NCI-H1092 (cell line): ENCODE results near the gene NEU3.
"Not testable (repeated sequence)": the region's sequence is repeated elsewhere in the genome, so short reads cannot be mapped to it uniquely, and the experiment has no call there.

ENCODE experiments used
- DNase-seq: peaks from one replicate; lab custom pipeline; 2025; lab: John Stamatoyannopoulos, UW

The NEU3 gene

GRCh38 chr11:74988541-74989259 lies at the start of gene NEU3:
TSS of gene NEU3 (plus strand) at chr11:74988933. CDS start at chr11:74989061, 128 bp downstream.
- DNase-seq: peak; percentile 87

- no peak for DNase-seq
These were observed 47.2 kb upstream of the NEU3 start for GRCh38 chr11:74941492-74941891.

- DNase-seq: no peak
These were observed 46.5 kb upstream of the NEU3 start for GRCh38 chr11:74942073-74942759.

GRCh38 chr11:74948546-74948897 lies 40.2 kb upstream of the NEU3 start:
- peak; percentile 47 for DNase-seq

GRCh38 chr11:74948898-74949752 lies 39.6 kb upstream of the NEU3 start, which contains the start of the genes SPCS2 and XRRA1:
TSS of gene SPCS2 (plus strand) at chr11:74949266. CDS start at chr11:74949286, 20 bp downstream.
TSS of gene XRRA1 (minus strand) at chr11:74949091. CDS start at chr11:74940878, 8,213 bp downstream.
- peak; percentile 98 for DNase-seq

GRCh38 chr11:74949753-74950137 lies 39.0 kb upstream of the NEU3 start:
- DNase-seq: no peak

GRCh38 chr11:74950374-74950969 lies 38.3 kb upstream of the NEU3 start:
- DNase-seq: no peak

- DNase-seq: no peak
These were observed 37.5 kb upstream of the NEU3 start for GRCh38 chr11:74951226-74951625.

GRCh38 chr11:74952752-74953151 lies 36.0 kb upstream of the NEU3 start:
- DNase-seq: no peak

GRCh38 chr11:74953451-74953850 lies 35.3 kb upstream of the NEU3 start:
- DNase-seq: no peak

GRCh38 chr11:74954199-74954598 lies 34.5 kb upstream of the NEU3 start:
- no peak for DNase-seq

- no peak for DNase-seq
These were observed 32.2 kb upstream of the NEU3 start for GRCh38 chr11:74956397-74957015.

- no peak for DNase-seq
These were observed 30.6 kb upstream of the NEU3 start for GRCh38 chr11:74957937-74958629.

GRCh38 chr11:74960128-74960527 lies 28.6 kb upstream of the NEU3 start:
- DNase-seq: not testable (repeated sequence)

GRCh38 chr11:74966651-74967050 lies 22.1 kb upstream of the NEU3 start:
- no peak for DNase-seq

- no peak for DNase-seq
These were observed 17.8 kb upstream of the NEU3 start for GRCh38 chr11:74970852-74971395.

- no peak for DNase-seq
These were observed 17.3 kb upstream of the NEU3 start for GRCh38 chr11:74971424-74971823.

GRCh38 chr11:74978041-74978440 lies 10.7 kb upstream of the NEU3 start:
- no peak for DNase-seq

- no peak for DNase-seq
These were observed 8.1 kb upstream of the NEU3 start for GRCh38 chr11:74980634-74981033.

- no peak for DNase-seq
These were observed 6.8 kb upstream of the NEU3 start for GRCh38 chr11:74981888-74982287.

GRCh38 chr11:74984070-74984469 lies 4.7 kb upstream of the NEU3 start:
- DNase-seq: no peak
